Liver (tissue), 9 donors: ENCODE measurements around the gene DOCK1. TPM values are rescaled to one million over a fixed set of nuclear protein-coding genes. Genes with fewer than 3 reads are reported as not detected.

ENCODE experiments used
- DNase-seq: peaks from one replicate; pipeline ENCODE4 v3.0.0-alpha.2; 2017; ENCODE audit warnings: low spot score
- H3K27ac ChIP-seq, 2 donors: one replicate each; pipeline ENCODE4 v1.7.0; 2013; ENCODE audit warnings: inconsistent platforms in 2 of 2, low read length in 2 of 2, control low read depth in 1 of 2, low read depth in 1 of 2, mild to moderate bottlenecking in 1 of 2
- H3K27me3 ChIP-seq, 4 donors: one replicate each; pipeline versions ENCODE4 v1.6.1 to v1.7.0; 2013; ENCODE audit warnings: low read length in 3 of 4, inconsistent platforms in 1 of 4, mild to moderate bottlenecking in 1 of 4, moderate library complexity in 1 of 4; ENCODE audit not compliant: control insufficient read depth in 4 of 4, insufficient read depth in 4 of 4
- H3K36me3 ChIP-seq, 4 donors: one replicate each; pipeline versions ENCODE4 v1.6.1 to v1.7.0; 2013; ENCODE audit warnings: low read length in 3 of 4, mild to moderate bottlenecking in 3 of 4, low read depth in 1 of 4, moderate library complexity in 1 of 4; ENCODE audit not compliant: control insufficient read depth in 4 of 4, insufficient read depth in 3 of 4
- H3K4me1 ChIP-seq, 4 donors: one replicate each; pipeline versions ENCODE4 v1.6.1 to v1.7.0; 2013; ENCODE audit warnings: low read length in 3 of 4, mild to moderate bottlenecking in 3 of 4, moderate library complexity in 1 of 4; ENCODE audit not compliant: control insufficient read depth in 4 of 4, insufficient read depth in 4 of 4
- H3K4me3 ChIP-seq, 3 donors: one replicate each; pipeline versions ENCODE4 v1.6.1 to v1.7.0; 2013; ENCODE audit warnings: low read length in 3 of 3, control low read depth in 1 of 3, low read depth in 1 of 3, mild to moderate bottlenecking in 1 of 3
- H3K9ac ChIP-seq, 2 donors: one replicate each; pipeline ENCODE4 v1.7.0; 2013; ENCODE audit warnings: low read length in 2 of 2, mild to moderate bottlenecking in 2 of 2, moderate library complexity in 2 of 2, control low read depth in 1 of 2, low read depth in 1 of 2
- H3K9me3 ChIP-seq, 4 donors: one replicate each; pipeline versions ENCODE4 v1.6.1 to v1.7.0; 2013; ENCODE audit warnings: low read length in 3 of 4; ENCODE audit not compliant: control insufficient read depth in 4 of 4
- CTCF ChIP-seq: fragments of 150-350 bp; IDR thresholded peaks from 2 replicates; pipeline ENCODE4 v1.5.1; 2017; ENCODE audit warnings: improper control_type of control experiment, low read depth, low read length; ENCODE audit not compliant: missing input control
- EGR1 ChIP-seq, 2 donors: IDR thresholded peaks; 2 replicates each; pipeline ENCODE4 v1.6.1; 2016 to 2018; ENCODE audit warnings: antibody characterized with exemption in 2 of 2, low read depth in 2 of 2
- FOXA1 ChIP-seq: IDR thresholded peaks from 2 replicates; pipeline ENCODE4 v1.6.1; 2016; ENCODE audit warnings: antibody characterized with exemption
- FOXA2 ChIP-seq: IDR thresholded peaks from 2 replicates; pipeline ENCODE4 v1.6.1; 2016; ENCODE audit warnings: antibody characterized with exemption
- GABPA ChIP-seq, 2 donors: IDR thresholded peaks in 1 of 2; conservative IDR thresholded peaks in 1 of 2; 2 replicates each; pipeline ENCODE4 v1.6.1; 2016; ENCODE audit warnings: antibody characterized with exemption in 2 of 2, mild to moderate bottlenecking in 1 of 2, moderate library complexity in 1 of 2
- HNF4A ChIP-seq, 2 donors: conservative IDR thresholded peaks; 2 replicates each; pipeline ENCODE4 v1.6.1; 2016; ENCODE audit warnings: antibody characterized with exemption in 2 of 2, mild to moderate bottlenecking in 2 of 2
- HNF4G ChIP-seq: IDR thresholded peaks from 2 replicates; pipeline ENCODE4 v1.6.1; 2016; ENCODE audit warnings: antibody characterized with exemption
- JUND ChIP-seq, 2 donors: IDR thresholded peaks; 2 replicates each; pipeline ENCODE4 v1.6.1; 2016; ENCODE audit warnings: antibody characterized with exemption in 2 of 2
- NR2F2 ChIP-seq: IDR thresholded peaks from 2 replicates; pipeline ENCODE4 v1.6.1; 2016; ENCODE audit warnings: antibody characterized with exemption
- RAD21 ChIP-seq, 2 donors: IDR thresholded peaks; 2 replicates each; pipeline ENCODE4 v1.6.1; 2016; ENCODE audit warnings: antibody characterized with exemption in 2 of 2, mild to moderate bottlenecking in 2 of 2
- RXRA ChIP-seq, 2 donors: IDR thresholded peaks; 2 replicates each; pipeline ENCODE4 v1.6.1; 2017 to 2018; ENCODE audit warnings: antibody characterized with exemption in 2 of 2, mild to moderate bottlenecking in 1 of 2
- SP1 ChIP-seq: IDR thresholded peaks from 2 replicates; pipeline ENCODE4 v1.6.1; 2018; ENCODE audit warnings: antibody characterized with exemption, mild to moderate bottlenecking
- TAF1 ChIP-seq: conservative IDR thresholded peaks from 2 replicates; pipeline ENCODE4 v1.6.1; 2016; ENCODE audit warnings: antibody characterized with exemption, mild to moderate bottlenecking
- YY1 ChIP-seq: IDR thresholded peaks from 2 replicates; pipeline ENCODE4 v1.6.1; 2016; ENCODE audit warnings: antibody characterized with exemption, mild to moderate bottlenecking
- WGBS: extraction: QIAGEN DNeasy Blood & Tissue Kit; methylation state at CpG from one replicate; pipeline ENCODE4 v1.1.7; 2013; 5-methylcytosine and 5-hydroxymethylcytosine counted together
- polyA plus RNA-seq, 2 donors: library from polyadenylated mRNA; stranded (reverse) in 1 of 2; unstranded in 1 of 2; fragments of 200-250 nt in 1 of 2; fragments of >200 nt in 1 of 2; fragmentation: Nextera tagmentation in 1 of 2; extraction: Ambion mirVana in 1 of 2; gene quantifications; one replicate each; pipeline versions ENCODE4 v1.2.1 to v1.2.3, GENCODE V29; 2013 to 2015
- total RNA-seq, 2 donors: library from RNA; depleted of rRNA; stranded (reverse); fragments of >200 nt; gene quantifications; one replicate each; pipeline ENCODE4 v1.2.3, GENCODE V29; 2014
- TF ChIP-seq, protein P1 (sequence below): IDR thresholded peaks from 2 replicates; pipeline ENCODE4 v1.6.1; 2016; ENCODE audit warnings: antibody characterized with exemption
- TF ChIP-seq, protein P2 (sequence below): IDR thresholded peaks from 2 replicates; pipeline ENCODE4 v1.6.1; 2016; ENCODE audit warnings: antibody characterized with exemption
- TF ChIP-seq, protein P3 (sequence below): IDR thresholded peaks from 2 replicates; pipeline ENCODE4 v1.6.1; 2016; ENCODE audit warnings: antibody characterized with exemption
- TF ChIP-seq, protein P4 (sequence below): IDR thresholded peaks from 2 replicates; pipeline ENCODE4 v1.6.1; 2016; ENCODE audit warnings: antibody characterized with exemption, mild to moderate bottlenecking
- donor health status: healthy.
- donor health status: healthy.
- donor health status: healthy.
- donor health status: healthy.
- donor health status: healthy.

The DOCK1 gene
- total and polyA plus RNA-seq, 4 donors, result 3.8 to 28.8 (median 9.1) TPM

DNA sequence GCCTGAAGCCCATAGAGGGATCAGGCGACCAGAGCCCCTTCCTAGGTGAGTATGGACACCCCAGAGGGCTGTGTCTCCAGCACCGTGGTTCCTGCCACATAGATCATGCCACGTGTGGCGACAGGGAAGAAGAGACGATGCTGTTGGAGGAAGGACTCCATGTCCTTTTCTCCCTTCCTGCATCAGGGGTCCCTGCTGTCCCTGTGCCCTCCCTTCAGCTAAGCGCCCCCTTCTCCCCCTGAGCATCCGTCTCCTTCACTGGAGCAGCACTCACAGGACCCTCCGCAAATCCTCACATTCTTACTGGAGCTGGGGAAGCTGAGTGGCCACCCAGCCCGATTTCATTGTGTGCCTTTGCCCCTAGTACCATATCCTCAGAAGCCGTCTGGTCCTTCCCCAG is 558.3 kb downstream of the DOCK1 start:
- WGBS, result 86% methylated on average over 10 of the region's 10 CpGs
- H3K27me3 ChIP-seq, result no peaks in the 10 kb centered on the region

DNA sequence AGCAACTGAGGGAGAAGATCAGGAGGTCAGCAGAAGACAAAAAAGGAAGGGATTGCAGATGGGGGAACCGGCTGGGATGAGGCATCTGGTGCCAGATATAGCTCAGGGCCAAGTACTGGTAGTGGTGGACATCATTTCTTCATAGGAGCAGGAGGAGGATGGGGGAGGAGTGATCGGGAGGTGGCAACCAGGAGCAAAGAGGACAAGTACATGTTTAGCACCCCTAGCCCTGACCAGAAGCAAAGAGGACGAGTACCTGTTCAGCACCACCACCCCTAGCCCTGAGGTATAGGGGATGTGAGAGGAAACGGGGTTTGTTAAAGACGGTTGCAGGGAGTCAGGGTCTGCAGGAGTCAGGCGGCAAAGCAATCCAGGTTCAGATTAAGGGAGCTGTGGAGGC is 559.3 kb downstream of the DOCK1 start:
- no peak overlapping the region for H3K4me3 ChIP-seq
- no peak for TF ChIP-seq HNF4G
- no peak for TF ChIP-seq JUND (IDR thresholded peaks at IDR 0.05)
- TF ChIP-seq HNF4A (conservative IDR thresholded peaks at IDR 0.05), result no peak
- TF ChIP-seq EGR1 (IDR thresholded peaks at IDR 0.05; ENCODE audit: low read depth in 2 of 2), result no peak
- TF ChIP-seq CTCF, result no peak
- TF ChIP-seq TAF1, result no peak
- TF ChIP-seq NR2F2, result no peak
- no peak for TF ChIP-seq FOXA1
- TF ChIP-seq, protein P1, sequence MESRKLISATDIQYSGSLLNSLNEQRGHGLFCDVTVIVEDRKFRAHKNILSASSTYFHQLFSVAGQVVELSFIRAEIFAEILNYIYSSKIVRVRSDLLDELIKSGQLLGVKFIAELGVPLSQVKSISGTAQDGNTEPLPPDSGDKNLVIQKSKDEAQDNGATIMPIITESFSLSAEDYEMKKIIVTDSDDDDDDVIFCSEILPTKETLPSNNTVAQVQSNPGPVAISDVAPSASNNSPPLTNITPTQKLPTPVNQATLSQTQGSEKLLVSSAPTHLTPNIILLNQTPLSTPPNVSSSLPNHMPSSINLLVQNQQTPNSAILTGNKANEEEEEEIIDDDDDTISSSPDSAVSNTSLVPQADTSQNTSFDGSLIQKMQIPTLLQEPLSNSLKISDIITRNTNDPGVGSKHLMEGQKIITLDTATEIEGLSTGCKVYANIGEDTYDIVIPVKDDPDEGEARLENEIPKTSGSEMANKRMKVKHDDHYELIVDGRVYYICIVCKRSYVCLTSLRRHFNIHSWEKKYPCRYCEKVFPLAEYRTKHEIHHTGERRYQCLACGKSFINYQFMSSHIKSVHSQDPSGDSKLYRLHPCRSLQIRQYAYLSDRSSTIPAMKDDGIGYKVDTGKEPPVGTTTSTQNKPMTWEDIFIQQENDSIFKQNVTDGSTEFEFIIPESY, result no peak
- 82% methylated on average over 6 of the region's 6 CpGs for WGBS
- no peaks in the 10 kb centered on the region for H3K27me3 ChIP-seq
- DNase-seq, result no peak
- H3K9me3 ChIP-seq, result peaks cover 0 to 3% (median 0%) of the 10 kb centered on the region in 4 donors
- no peak overlapping the region for H3K27ac ChIP-seq
- H3K36me3 ChIP-seq, result no peaks in the 10 kb centered on the region
- no peak overlapping the region for H3K9ac ChIP-seq
- no peaks in the 10 kb centered on the region for H3K4me1 ChIP-seq

More for the DNA sequence above, 558.3 kb downstream of the DOCK1 start:
- Histone ChIP-seq H3K36me3 (no peaks in the 10 kb centered on the region), H3K27ac (no peak overlapping the region), H3K4me3 (no peak overlapping the region), H3K9me3 (peaks cover 0 to 3% (median 0%) of the 10 kb centered on the region in 4 donors), H3K4me1 (no peaks in the 10 kb centered on the region), H3K9ac (no peak overlapping the region)
- no peak for DNase-seq
- no peak for TF ChIP-seq RXRA (IDR thresholded peaks at IDR 0.05)
- TF ChIP-seq JUND (IDR thresholded peaks at IDR 0.05), result no peak

DNA sequence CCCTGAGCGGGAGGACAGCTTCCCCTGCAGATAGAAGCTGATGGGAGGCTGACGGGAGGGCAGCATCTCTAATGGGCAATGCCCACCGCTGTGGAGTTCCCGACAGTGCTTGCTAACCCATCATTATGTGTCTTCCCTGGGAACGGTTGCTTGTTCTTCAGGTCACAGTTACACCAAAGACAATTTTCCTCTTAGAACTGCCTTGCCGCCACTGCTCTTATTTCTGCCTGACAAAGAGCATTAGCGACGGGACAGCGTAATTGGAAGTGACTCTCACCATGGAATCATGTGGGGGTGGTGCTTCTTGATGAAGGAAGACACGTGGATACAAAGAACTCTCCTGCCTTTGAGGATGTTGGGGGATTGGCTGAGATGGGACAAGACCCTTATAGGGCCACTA is 562.6 kb downstream of the DOCK1 start:
- Histone ChIP-seq H3K4me1 (no peaks in the 10 kb centered on the region), H3K36me3 (no peaks in the 10 kb centered on the region), H3K9ac (no peak overlapping the region), H3K9me3 (no peaks in the 10 kb centered on the region), H3K27me3 (no peaks in the 10 kb centered on the region), H3K27ac (no peak overlapping the region), H3K4me3 (no peak overlapping the region)
- WGBS, result 84% methylated on average over 10 of the region's 10 CpGs
- no peak for DNase-seq
- TF ChIP-seq, protein P1, result no peak
- TF ChIP-seq SP1, result no peak
- no peak for TF ChIP-seq TAF1
- TF ChIP-seq, protein P2, sequence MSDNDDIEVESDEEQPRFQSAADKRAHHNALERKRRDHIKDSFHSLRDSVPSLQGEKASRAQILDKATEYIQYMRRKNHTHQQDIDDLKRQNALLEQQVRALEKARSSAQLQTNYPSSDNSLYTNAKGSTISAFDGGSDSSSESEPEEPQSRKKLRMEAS, result no peak
- TF ChIP-seq, protein P3, sequence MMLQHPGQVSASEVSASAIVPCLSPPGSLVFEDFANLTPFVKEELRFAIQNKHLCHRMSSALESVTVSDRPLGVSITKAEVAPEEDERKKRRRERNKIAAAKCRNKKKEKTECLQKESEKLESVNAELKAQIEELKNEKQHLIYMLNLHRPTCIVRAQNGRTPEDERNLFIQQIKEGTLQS, result no peak
- TF ChIP-seq FOXA1, result no peak
- TF ChIP-seq, protein P4, sequence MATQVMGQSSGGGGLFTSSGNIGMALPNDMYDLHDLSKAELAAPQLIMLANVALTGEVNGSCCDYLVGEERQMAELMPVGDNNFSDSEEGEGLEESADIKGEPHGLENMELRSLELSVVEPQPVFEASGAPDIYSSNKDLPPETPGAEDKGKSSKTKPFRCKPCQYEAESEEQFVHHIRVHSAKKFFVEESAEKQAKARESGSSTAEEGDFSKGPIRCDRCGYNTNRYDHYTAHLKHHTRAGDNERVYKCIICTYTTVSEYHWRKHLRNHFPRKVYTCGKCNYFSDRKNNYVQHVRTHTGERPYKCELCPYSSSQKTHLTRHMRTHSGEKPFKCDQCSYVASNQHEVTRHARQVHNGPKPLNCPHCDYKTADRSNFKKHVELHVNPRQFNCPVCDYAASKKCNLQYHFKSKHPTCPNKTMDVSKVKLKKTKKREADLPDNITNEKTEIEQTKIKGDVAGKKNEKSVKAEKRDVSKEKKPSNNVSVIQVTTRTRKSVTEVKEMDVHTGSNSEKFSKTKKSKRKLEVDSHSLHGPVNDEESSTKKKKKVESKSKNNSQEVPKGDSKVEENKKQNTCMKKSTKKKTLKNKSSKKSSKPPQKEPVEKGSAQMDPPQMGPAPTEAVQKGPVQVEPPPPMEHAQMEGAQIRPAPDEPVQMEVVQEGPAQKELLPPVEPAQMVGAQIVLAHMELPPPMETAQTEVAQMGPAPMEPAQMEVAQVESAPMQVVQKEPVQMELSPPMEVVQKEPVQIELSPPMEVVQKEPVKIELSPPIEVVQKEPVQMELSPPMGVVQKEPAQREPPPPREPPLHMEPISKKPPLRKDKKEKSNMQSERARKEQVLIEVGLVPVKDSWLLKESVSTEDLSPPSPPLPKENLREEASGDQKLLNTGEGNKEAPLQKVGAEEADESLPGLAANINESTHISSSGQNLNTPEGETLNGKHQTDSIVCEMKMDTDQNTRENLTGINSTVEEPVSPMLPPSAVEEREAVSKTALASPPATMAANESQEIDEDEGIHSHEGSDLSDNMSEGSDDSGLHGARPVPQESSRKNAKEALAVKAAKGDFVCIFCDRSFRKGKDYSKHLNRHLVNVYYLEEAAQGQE, result no peak
- TF ChIP-seq FOXA2, result no peak
- no peak for TF ChIP-seq RAD21 (IDR thresholded peaks at IDR 0.05)
- TF ChIP-seq HNF4A (conservative IDR thresholded peaks at IDR 0.05), result no peak
- no peak for TF ChIP-seq NR2F2
- TF ChIP-seq EGR1 (IDR thresholded peaks at IDR 0.05; ENCODE audit: low read depth in 2 of 2), result no peak
- TF ChIP-seq GABPA (IDR thresholded peaks at IDR 0.05 in 1 of 2, conservative IDR thresholded peaks at IDR 0.05 in 1 of 2), result no peak
- no peak for TF ChIP-seq YY1
